HL-60/S4 treated with retinoic acid at 250 ng/mL for 4 days and 3 days (cell line): ENCODE measurements around the gene PDHA1.

Experiments
- in situ Hi-C: fragments of 300-500 bp; cut with MboI; formaldehyde crosslinking; loops from 2 replicates; pipeline ENCODE4 v1.7.0; 2022; ENCODE audit warnings: low sequenced_read_pairs

The PDHA1 gene

GRCh38 chrX:19372547-19373331, 29.0 kb downstream of the PDHA1 start:
- in situ Hi-C loops, result loop anchor here (25.0 kb wide), 1 partner anchor 540 kb away; no protein-coding TSS in a partner anchor

GRCh38 chrX:19373351-19373891, 29.7 kb downstream of the PDHA1 start:
- in situ Hi-C loops, result loop anchor here (25.0 kb wide), 1 partner anchor 539 kb away; no protein-coding TSS in a partner anchor

- in situ Hi-C loops, result loop anchor here (25.0 kb wide), 2 partner anchors 162 to 687 kb away; no protein-coding TSS in a partner anchor
Observed at GRCh38 chrX:19375546-19375945, 31.8 kb downstream of the PDHA1 start.

- in situ Hi-C loops, result loop anchor here (25.0 kb wide), 2 partner anchors 160 to 685 kb away; no protein-coding TSS in a partner anchor
Observed at GRCh38 chrX:19377799-19378198, 34.1 kb downstream of the PDHA1 start.

GRCh38 chrX:19381326-19381725, 37.6 kb downstream of the PDHA1 start:
- in situ Hi-C loops, result loop anchor here (25.0 kb wide), 2 partner anchors 156 to 681 kb away; no protein-coding TSS in a partner anchor

GRCh38 chrX:19382555-19383145, 38.9 kb downstream of the PDHA1 start:
- in situ Hi-C loops, result loop anchor here (25.0 kb wide), 2 partner anchors 155 to 680 kb away; no protein-coding TSS in a partner anchor

GRCh38 chrX:19386679-19387078, 43.0 kb downstream of the PDHA1 start:
- in situ Hi-C loops, result loop anchor here (25.0 kb wide), 2 partner anchors 151 to 676 kb away; no protein-coding TSS in a partner anchor

GRCh38 chrX:19388064-19388679, 44.4 kb downstream of the PDHA1 start:
- in situ Hi-C loops, result loop anchor here (25.0 kb wide), 2 partner anchors 149 to 674 kb away; no protein-coding TSS in a partner anchor

GRCh38 chrX:19388741-19389140, 45.0 kb downstream of the PDHA1 start:
- in situ Hi-C loops, result loop anchor here (25.0 kb wide), 2 partner anchors 149 to 674 kb away; no protein-coding TSS in a partner anchor

- in situ Hi-C loops, result loop anchor here (25.0 kb wide), 2 partner anchors 148 to 673 kb away; no protein-coding TSS in a partner anchor
Observed at GRCh38 chrX:19389227-19389845, 45.6 kb downstream of the PDHA1 start.

GRCh38 chrX:19392078-19392477, 48.4 kb downstream of the PDHA1 start:
- in situ Hi-C loops, result loop anchor here (25.0 kb wide), 2 partner anchors 145 to 670 kb away; no protein-coding TSS in a partner anchor

- in situ Hi-C loops, result loop anchor here (25.0 kb wide), 2 partner anchors 145 to 670 kb away; no protein-coding TSS in a partner anchor
Observed at GRCh38 chrX:19392703-19393102, 49.0 kb downstream of the PDHA1 start.

GRCh38 chrX:19403696-19404095, 60.0 kb downstream of the PDHA1 start:
- in situ Hi-C loops, result no loop called here

- in situ Hi-C loops, result no loop called here
Observed at GRCh38 chrX:19410259-19410658, 66.5 kb downstream of the PDHA1 start.
